DOHH2 (cell line): ENCODE results near the gene PTCH1.

ENCODE experiments used
- H3F3A ChIP-seq: fragments of 200-600 bp; sonication (generic), shearing (Covaris generic); 2 replicates; pipeline ENCODE4 v1.6.0; 2016; ENCODE audit warnings: antibody characterized with exemption, mild to moderate bottlenecking; ENCODE audit not compliant: control insufficient read depth, insufficient read depth
- H3K27ac ChIP-seq: fragments of 200-600 bp; sonication (generic); 2 replicates; pipeline ENCODE4 v1.5.1; 2014; ENCODE audit warnings: low read depth, mild to moderate bottlenecking, low read length, moderate library complexity
- H3K27me3 ChIP-seq: fragments of 200-600 bp; sonication (generic); 2 replicates; pipeline ENCODE4 v1.6.1; 2014; ENCODE audit warnings: mild to moderate bottlenecking, low read length, mixed read lengths; ENCODE audit not compliant: control insufficient read depth
- H3K36me3 ChIP-seq: fragments of 200-600 bp; sonication (generic); 2 replicates; pipeline ENCODE4 v1.6.1; 2014; ENCODE audit warnings: mild to moderate bottlenecking, low read length, moderate library complexity, mixed read lengths; ENCODE audit not compliant: control insufficient read depth
- H3K4me1 ChIP-seq: fragments of 200-600 bp; sonication (generic); 2 replicates; pipeline ENCODE4 v1.6.1; 2014; ENCODE audit warnings: mild to moderate bottlenecking, low read length, mixed read lengths; ENCODE audit not compliant: control insufficient read depth
- H3K4me2 ChIP-seq: fragments of 200-600 bp; sonication (generic); 2 replicates; pipeline ENCODE4 v1.6.0; 2014; ENCODE audit warnings: mild to moderate bottlenecking, low read length, moderate library complexity
- H3K4me3 ChIP-seq: fragments of 200-600 bp; sonication (generic); 2 replicates; pipeline ENCODE4 v1.5.1; 2014; ENCODE audit warnings: mild to moderate bottlenecking, low read length, mixed read lengths
- H3K79me2 ChIP-seq: fragments of 200-600 bp; sonication (generic); 2 replicates; pipeline ENCODE4 v1.6.1; 2014; ENCODE audit warnings: mild to moderate bottlenecking, low read length, mixed read lengths; ENCODE audit not compliant: control insufficient read depth
- H3K9me2 ChIP-seq: fragments of 200-600 bp; sonication (generic); replicated peaks from 2 replicates; pipeline ENCODE4 v1.6.1; 2014; ENCODE audit warnings: mild to moderate bottlenecking, low read length, mixed read lengths; ENCODE audit not compliant: control insufficient read depth
- H3K9me3 ChIP-seq: fragments of 200-600 bp; sonication (generic); 2 replicates; pipeline ENCODE4 v1.6.1; 2014; ENCODE audit warnings: antibody characterized with exemption, low read length, mixed read lengths; ENCODE audit not compliant: control insufficient read depth, insufficient read depth
- H4K20me1 ChIP-seq: fragments of 200-600 bp; sonication (generic); 2 replicates; pipeline ENCODE4 v1.6.0; 2014; ENCODE audit warnings: low read depth, mild to moderate bottlenecking, antibody characterized with exemption, low read length, moderate library complexity; ENCODE audit not compliant: control insufficient read depth, insufficient read depth
- EZH2phosphoT487 ChIP-seq: fragments of 200-600 bp; sonication (generic); IDR thresholded peaks from 2 replicates; pipeline ENCODE4 v1.6.1; 2017; ENCODE audit warnings: borderline replicate concordance, mild to moderate bottlenecking, antibody characterized with exemption, low read length, moderate library complexity, mixed read lengths
- TF ChIP-seq, protein P1 (sequence below): fragments of 200-600 bp; sonication (generic); IDR thresholded peaks from one replicate; pipeline ENCODE4 v1.5.1; 2014; ENCODE audit warnings: antibody characterized with exemption, mild to moderate bottlenecking, low read depth, low read length; ENCODE audit not compliant: poor library complexity, severe bottlenecking

PTCH1 gene

DNA sequence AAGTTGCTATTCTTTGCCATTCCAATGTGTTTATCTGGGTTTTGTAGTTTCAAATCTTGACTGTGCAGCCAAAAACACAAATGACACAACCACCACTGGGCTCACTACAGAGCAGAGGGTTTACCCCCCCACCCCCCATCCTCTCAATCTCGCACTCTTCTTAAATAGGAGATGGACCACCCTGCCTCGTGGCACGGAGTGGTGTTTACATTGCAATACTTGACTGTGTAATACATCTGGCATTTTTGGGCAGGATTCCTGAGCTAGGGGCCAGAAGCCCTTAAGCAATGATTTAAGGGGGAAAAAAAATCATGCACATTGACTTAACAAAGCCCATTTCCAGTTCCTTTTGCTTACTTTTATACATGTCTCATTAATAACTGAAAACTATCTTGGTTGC lies 19.0 kb downstream of the PTCH1 start:
- Histone ChIP-seq H3K9me2 (no peaks in the 10 kb centered on the region), H3K27me3 (no peaks in the 10 kb centered on the region), H3K36me3 (peaks cover 71% of the 10 kb centered on the region), H4K20me1 (peaks cover 22% of the 10 kb centered on the region), H3K79me2 (peaks cover 90% of the 10 kb centered on the region), H3F3A (peaks cover 32% of the 10 kb centered on the region), H3K4me3 (no peak overlapping the region), H3K4me1 (peaks cover 86% of the 10 kb centered on the region), H3K9me3 (no peaks in the 10 kb centered on the region), H3K4me2 (no peak overlapping the region), H3K27ac (no peak overlapping the region)
- TF ChIP-seq, protein P1, sequence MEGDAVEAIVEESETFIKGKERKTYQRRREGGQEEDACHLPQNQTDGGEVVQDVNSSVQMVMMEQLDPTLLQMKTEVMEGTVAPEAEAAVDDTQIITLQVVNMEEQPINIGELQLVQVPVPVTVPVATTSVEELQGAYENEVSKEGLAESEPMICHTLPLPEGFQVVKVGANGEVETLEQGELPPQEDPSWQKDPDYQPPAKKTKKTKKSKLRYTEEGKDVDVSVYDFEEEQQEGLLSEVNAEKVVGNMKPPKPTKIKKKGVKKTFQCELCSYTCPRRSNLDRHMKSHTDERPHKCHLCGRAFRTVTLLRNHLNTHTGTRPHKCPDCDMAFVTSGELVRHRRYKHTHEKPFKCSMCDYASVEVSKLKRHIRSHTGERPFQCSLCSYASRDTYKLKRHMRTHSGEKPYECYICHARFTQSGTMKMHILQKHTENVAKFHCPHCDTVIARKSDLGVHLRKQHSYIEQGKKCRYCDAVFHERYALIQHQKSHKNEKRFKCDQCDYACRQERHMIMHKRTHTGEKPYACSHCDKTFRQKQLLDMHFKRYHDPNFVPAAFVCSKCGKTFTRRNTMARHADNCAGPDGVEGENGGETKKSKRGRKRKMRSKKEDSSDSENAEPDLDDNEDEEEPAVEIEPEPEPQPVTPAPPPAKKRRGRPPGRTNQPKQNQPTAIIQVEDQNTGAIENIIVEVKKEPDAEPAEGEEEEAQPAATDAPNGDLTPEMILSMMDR = no peak
- TF ChIP-seq EZH2phosphoT487 = no peak

GRCh38 chr9:95496687-95497086 lies 20.1 kb downstream of the PTCH1 start:
- Histone ChIP-seq H3K9me2 (no peaks in the 10 kb centered on the region), H3K27ac (no peak overlapping the region), H3K79me2 (peaks cover 90% of the 10 kb centered on the region), H3K36me3 (peaks cover 71% of the 10 kb centered on the region), H3K9me3 (no peaks in the 10 kb centered on the region), H4K20me1 (peaks cover 20% of the 10 kb centered on the region), H3K4me3 (no peak overlapping the region), H3F3A (peaks cover 32% of the 10 kb centered on the region), H3K27me3 (no peaks in the 10 kb centered on the region), H3K4me2 (0 out of 2 replicates have a peak overlapping the region, but pooled peaks have one; percentile 2), H3K4me1 (peaks cover 86% of the 10 kb centered on the region)
- TF ChIP-seq, protein P1 = no peak
- no peak for TF ChIP-seq EZH2phosphoT487

DNA sequence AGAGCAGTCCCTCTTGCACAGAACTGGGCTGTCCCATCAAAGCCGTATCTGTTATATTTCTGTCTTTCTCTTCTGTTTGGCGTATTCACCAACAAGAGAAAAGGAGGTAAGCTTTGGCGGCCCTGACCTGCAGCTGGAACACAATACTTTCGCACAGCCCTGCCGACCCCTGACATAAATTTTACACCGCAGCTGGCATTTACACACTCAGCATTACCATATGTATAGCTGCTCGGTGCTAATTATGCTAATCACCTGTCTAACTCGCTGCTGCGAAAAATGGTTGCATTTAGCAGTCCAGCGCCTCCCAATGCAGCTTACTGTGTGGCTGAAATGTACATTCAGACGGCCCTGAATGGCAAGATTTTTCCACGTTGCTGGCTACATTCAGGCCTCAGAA lies 20.8 kb downstream of the PTCH1 start:
- peaks cover 90% of the 10 kb centered on the region for H3K79me2 ChIP-seq
- H3K9me2 ChIP-seq = no peaks in the 10 kb centered on the region
- H3K27me3 ChIP-seq = no peaks in the 10 kb centered on the region
- peaks cover 88% of the 10 kb centered on the region for H3K4me1 ChIP-seq
- peak overlapping the region; percentile 99 for H3K4me2 ChIP-seq
- H3K27ac ChIP-seq = peak overlapping the region; percentile 98
- TF ChIP-seq, protein P1 = no peak
- TF ChIP-seq EZH2phosphoT487 = no peak
- H3K9me3 ChIP-seq = no peaks in the 10 kb centered on the region
- H3K4me3 ChIP-seq = peak overlapping the region; percentile 78
- peaks cover 72% of the 10 kb centered on the region for H3K36me3 ChIP-seq
- peaks cover 21% of the 10 kb centered on the region for H4K20me1 ChIP-seq
- peaks cover 32% of the 10 kb centered on the region for H3F3A ChIP-seq

GRCh38 chr9:95495529-95495928 lies 21.2 kb downstream of the PTCH1 start:
- H3K4me1 ChIP-seq = peaks cover 86% of the 10 kb centered on the region
- peaks cover 68% of the 10 kb centered on the region for H3K36me3 ChIP-seq
- TF ChIP-seq, protein P1 = no peak
- TF ChIP-seq EZH2phosphoT487 = no peak
- no peaks in the 10 kb centered on the region for H3K9me3 ChIP-seq
- H3K79me2 ChIP-seq = peaks cover 90% of the 10 kb centered on the region
- H3K9me2 ChIP-seq = no peaks in the 10 kb centered on the region
- H3F3A ChIP-seq = peaks cover 32% of the 10 kb centered on the region
- no peaks in the 10 kb centered on the region for H3K27me3 ChIP-seq
- peaks cover 18% of the 10 kb centered on the region for H4K20me1 ChIP-seq
- peak overlapping the region; percentile 98 for H3K27ac ChIP-seq
- H3K4me3 ChIP-seq = peak overlapping the region; percentile 78
- peak overlapping the region; percentile 99 for H3K4me2 ChIP-seq
